Adrenal gland (tissue), 5 donors: ENCODE results near the gene ATXN7.

Experiments
- CTCF ChIP-seq, 6 experiments: fragments of 450-650 bp in 4 of 6; fragments of 200-600 bp in 2 of 6; sonication (generic) in 1 of 6; IDR thresholded peaks; 1 replicate in 5 of 6; 2 replicates in 1 of 6; pipeline versions ENCODE4 v1.5.1 to v1.8.0; 2016 to 2021; ENCODE audit warnings: antibody characterized with exemption in 6 of 6, mild to moderate bottlenecking in 2 of 6, moderate library complexity in 1 of 6
- POLR2A ChIP-seq, 2 donors: fragments of 450-650 bp; IDR thresholded peaks; one replicate each; pipeline ENCODE4 v1.6.1; 2017; ENCODE audit warnings: antibody characterized with exemption in 2 of 2, mild to moderate bottlenecking in 2 of 2, moderate library complexity in 1 of 2
- donor health status: DM: no; HTN: no; CAD: no.

DNA sequence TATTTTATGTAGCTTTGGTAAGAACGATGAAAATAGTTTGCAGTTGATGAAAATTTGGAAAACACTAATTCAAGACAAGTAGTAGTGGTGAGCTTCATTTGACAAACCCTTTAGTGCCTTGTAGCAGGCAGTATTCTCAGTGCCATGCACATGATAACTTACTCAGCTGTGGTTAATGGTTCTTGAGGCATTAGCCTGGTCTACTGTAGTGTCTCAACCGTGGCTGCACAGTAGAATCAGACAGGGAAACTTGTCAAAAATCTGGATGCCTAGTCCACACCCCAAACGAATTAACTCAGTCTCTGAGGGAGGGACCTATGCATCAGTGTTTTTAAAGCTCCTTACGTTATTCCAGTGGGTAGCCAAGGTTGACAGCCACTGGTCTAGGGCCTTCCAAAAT is 114.2 kb downstream of the ATXN7 start:
- no peak for TF ChIP-seq POLR2A (IDR thresholded peaks at IDR 0.05)
- no peak for TF ChIP-seq CTCF (IDR thresholded peaks at IDR 0.05)
